ENCODE results near the gene IRF3.
"Not testable (repeated sequence)": the region's sequence is repeated elsewhere in the genome, so short reads cannot be mapped to it uniquely, and the experiment has no call there.

IRF3 gene

GRCh38 chr19:49646586-49646985, 19.1 kb downstream of the IRF3 start:
- no peak for DNase-seq (ENCODE audit: low read depth in 2 of 2)

- no peak for DNase-seq (ENCODE audit: low read depth in 2 of 2)
Observed at GRCh38 chr19:49645995-49646394, 19.7 kb downstream of the IRF3 start.

GRCh38 chr19:49645592-49645991, 20.1 kb downstream of the IRF3 start:
- no peak for DNase-seq (ENCODE audit: low read depth in 2 of 2)

GRCh38 chr19:49643466-49643865, 22.2 kb downstream of the IRF3 start:
- DNase-seq (ENCODE audit: low read depth in 2 of 2) = no peak

- no peak for DNase-seq (ENCODE audit: low read depth in 2 of 2)
Observed at GRCh38 chr19:49642492-49643035, 23.1 kb downstream of the IRF3 start.

GRCh38 chr19:49641688-49642491, 23.8 kb downstream of the IRF3 start, which contains the start of gene SCAF1:
TSS of gene SCAF1 (plus strand) at chr19:49642209. CDS start at chr19:49645027, 2,818 bp downstream.
- DNase-seq (ENCODE audit: low read depth in 2 of 2) = peak; percentile 98 to 100

GRCh38 chr19:49640113-49640898, 25.4 kb downstream of the IRF3 start, which contains the start of gene RRAS:
TSS of gene RRAS (minus strand) at chr19:49640143. CDS start at chr19:49640098, 45 bp downstream.
- peak; percentile 99 to 100 for DNase-seq (ENCODE audit: low read depth in 2 of 2)

GRCh38 chr19:49639401-49640112, 26.1 kb downstream of the IRF3 start:
- DNase-seq (ENCODE audit: low read depth in 2 of 2) = no peak

GRCh38 chr19:49637821-49638738, 27.6 kb downstream of the IRF3 start:
- DNase-seq (ENCODE audit: low read depth in 2 of 2) = no peak

- no peak for DNase-seq (ENCODE audit: low read depth in 2 of 2)
Observed at GRCh38 chr19:49636233-49636932, 29.3 kb downstream of the IRF3 start.

- no peak for DNase-seq (ENCODE audit: low read depth in 2 of 2)
Observed at GRCh38 chr19:49635530-49636232, 30.0 kb downstream of the IRF3 start.

GRCh38 chr19:49633273-49633672, 32.4 kb downstream of the IRF3 start:
- not testable (repeated sequence) for DNase-seq (ENCODE audit: low read depth in 2 of 2)

GRCh38 chr19:49632576-49632975, 33.1 kb downstream of the IRF3 start:
- no peak for DNase-seq (ENCODE audit: low read depth in 2 of 2)

- no peak for DNase-seq (ENCODE audit: low read depth in 2 of 2)
Observed at GRCh38 chr19:49631610-49632192, 34.0 kb downstream of the IRF3 start.

GRCh38 chr19:49631014-49631588, 34.6 kb downstream of the IRF3 start:
- DNase-seq (ENCODE audit: low read depth in 2 of 2) = no peak

GRCh38 chr19:49629659-49630058, 36.0 kb downstream of the IRF3 start:
- DNase-seq (ENCODE audit: low read depth in 2 of 2) = no peak

GRCh38 chr19:49626226-49626625, 39.4 kb downstream of the IRF3 start:
- DNase-seq (ENCODE audit: low read depth in 2 of 2) = no peak

Measured in stimulated activated CD8-positive, alpha-beta memory T cell treated with anti-CD3 and anti-CD28 coated beads, Interleukin-15, amount 100 ng/mL, for 4 hours (primary cell).